SK-N-SH treated with all-trans-retinoic acid at 6 μM for 48 hours (cell line): ENCODE results near the gene PCBP3.

Experiments
- ATAC-seq: fragments of 200-7000 bp; cut with Tn5 transposase; 3 replicates; pipeline ENCODE4 v1.9.1; 2020; ENCODE audit warnings: mild to moderate bottlenecking, moderate library complexity
- ARNTL ChIP-seq: fragments of 450-650 bp; formaldehyde crosslinking; IDR thresholded peaks from 2 replicates; pipeline ENCODE4 v1.5.0; 2020; ENCODE audit warnings: low read depth, mild to moderate bottlenecking, moderate library complexity, borderline replicate concordance
- BACH2 ChIP-seq: fragments of 250-450 bp; sonication (Bioruptor Pico); IDR thresholded peaks from 2 replicates; pipeline ENCODE4 v1.9.0; 2021; ENCODE audit warnings: mild to moderate bottlenecking, borderline replicate concordance
- CSDC2 ChIP-seq: fragments of 250-450 bp; sonication (Bioruptor Pico); IDR thresholded peaks from 2 replicates; pipeline ENCODE4 v1.5.0; 2020; ENCODE audit warnings: mild to moderate bottlenecking, moderate library complexity
- ESRRG ChIP-seq: fragments of 250-450 bp; sonication (Bioruptor Pico); IDR thresholded peaks from 2 replicates; pipeline ENCODE4 v1.6.1; 2021; ENCODE audit warnings: mild to moderate bottlenecking
- GLIS3 ChIP-seq: fragments of 250-450 bp; sonication (Bioruptor Pico); IDR thresholded peaks from 2 replicates; pipeline ENCODE4 v1.5.0; 2020; ENCODE audit warnings: mild to moderate bottlenecking, moderate library complexity
- ISL1 ChIP-seq: fragments of 250-450 bp; sonication (Bioruptor Pico); IDR thresholded peaks from 2 replicates; pipeline ENCODE4 v2.1.2; 2022; ENCODE audit warnings: mild to moderate bottlenecking, moderate library complexity
- PPARA ChIP-seq: fragments of 250-450 bp; sonication (Bioruptor Pico); IDR thresholded peaks from 2 replicates; pipeline ENCODE4 v1.5.0; 2020; ENCODE audit warnings: mild to moderate bottlenecking, borderline replicate concordance
- SNAI2 ChIP-seq: fragments of 250-450 bp; sonication (Bioruptor Pico); IDR thresholded peaks from 2 replicates; pipeline ENCODE4 v1.5.0; 2020; ENCODE audit warnings: mild to moderate bottlenecking, moderate library complexity
- TOX ChIP-seq: fragments of 250-450 bp; sonication (Bioruptor Pico); IDR thresholded peaks from 2 replicates; pipeline ENCODE4 v1.8.0; 2021; ENCODE audit warnings: mild to moderate bottlenecking, moderate library complexity, borderline replicate concordance
- ZC3H10 ChIP-seq: fragments of 250-450 bp; sonication (Bioruptor Pico); IDR thresholded peaks from 2 replicates; pipeline ENCODE4 v1.5.1; 2021; ENCODE audit warnings: mild to moderate bottlenecking, moderate library complexity
- ZFP3 ChIP-seq: fragments of 250-450 bp; sonication (Bioruptor Pico); IDR thresholded peaks from 2 replicates; pipeline ENCODE4 v1.5.0; 2020; ENCODE audit warnings: mild to moderate bottlenecking, moderate library complexity
- ZFP30 ChIP-seq: fragments of 450-650 bp; formaldehyde crosslinking; IDR thresholded peaks from 2 replicates; pipeline ENCODE4 v1.5.0; 2022; ENCODE audit warnings: mild to moderate bottlenecking, moderate library complexity
- ZNF565 ChIP-seq: fragments of 450-650 bp; formaldehyde crosslinking; conservative IDR thresholded peaks from 2 replicates; pipeline ENCODE4 v1.5.0; 2020; ENCODE audit warnings: low read depth, mild to moderate bottlenecking, moderate library complexity
- TF ChIP-seq, protein P1 (sequence below): fragments of 250-450 bp; sonication (Bioruptor Pico); IDR thresholded peaks from 2 replicates; pipeline ENCODE4 v1.8.0; 2020; ENCODE audit warnings: mild to moderate bottlenecking, moderate library complexity, borderline replicate concordance
- TF ChIP-seq, protein P2 (sequence below): fragments of 250-450 bp; sonication (Bioruptor Pico); IDR thresholded peaks from 2 replicates; pipeline ENCODE4 v1.5.1; 2020; ENCODE audit warnings: low read depth, mild to moderate bottlenecking, moderate library complexity
- TF ChIP-seq, protein P3 (sequence below): fragments of 250-450 bp; sonication (Bioruptor Pico); IDR thresholded peaks from 2 replicates; pipeline ENCODE4 v1.8.0; 2021; ENCODE audit warnings: low read depth, mild to moderate bottlenecking, moderate library complexity, borderline replicate concordance
- TF ChIP-seq, protein P4 (sequence below): fragments of 250-450 bp; sonication (Bioruptor Pico); IDR thresholded peaks from 2 replicates; pipeline ENCODE4 v1.5.0; 2020; ENCODE audit warnings: mild to moderate bottlenecking, moderate library complexity
- TF ChIP-seq, protein P5 (sequence below): fragments of 250-450 bp; sonication (Bioruptor Pico); IDR thresholded peaks from 2 replicates; pipeline ENCODE4 v1.5.1; 2021; ENCODE audit warnings: mild to moderate bottlenecking, moderate library complexity

Gene PCBP3

DNA sequence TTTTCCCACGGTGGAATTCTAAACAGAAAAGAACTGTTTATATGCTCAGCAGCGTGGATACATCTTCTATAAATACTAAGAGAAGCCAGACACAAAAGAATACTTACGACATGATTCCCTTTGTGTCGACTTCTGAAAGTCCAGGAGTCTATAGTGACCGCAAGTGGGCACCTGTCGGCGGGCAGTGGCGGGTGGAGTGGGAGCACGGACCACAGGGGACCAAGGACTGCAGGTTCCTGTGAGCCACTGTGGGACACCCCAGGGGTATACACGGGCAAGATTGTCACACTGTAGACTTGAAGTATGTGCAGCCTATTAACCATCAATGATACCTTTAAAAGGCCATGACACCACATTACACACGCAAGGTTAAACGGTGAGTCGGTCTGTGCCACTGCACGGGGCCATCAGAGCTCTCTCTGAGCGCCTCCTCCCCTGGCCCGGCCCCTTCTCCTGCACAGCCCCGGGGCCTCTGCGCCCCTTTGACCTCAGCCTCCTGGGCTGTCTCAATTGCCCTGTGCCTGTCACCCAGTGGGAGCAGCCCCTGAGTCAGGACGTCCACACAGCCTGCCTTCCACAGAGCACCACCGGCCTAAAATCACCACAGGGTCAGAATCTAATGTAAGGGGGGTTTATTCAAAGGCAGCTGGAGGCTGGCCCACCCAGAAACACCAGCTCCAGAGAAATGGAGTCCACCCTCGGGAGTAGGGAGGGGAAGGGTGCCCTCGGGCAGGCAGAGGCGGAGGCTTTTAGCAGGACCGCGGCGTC, 248.0 kb downstream of the PCBP3 start:
- TF ChIP-seq PPARA (no peak), CSDC2 (no peak)
- no peak for ATAC-seq

DNA sequence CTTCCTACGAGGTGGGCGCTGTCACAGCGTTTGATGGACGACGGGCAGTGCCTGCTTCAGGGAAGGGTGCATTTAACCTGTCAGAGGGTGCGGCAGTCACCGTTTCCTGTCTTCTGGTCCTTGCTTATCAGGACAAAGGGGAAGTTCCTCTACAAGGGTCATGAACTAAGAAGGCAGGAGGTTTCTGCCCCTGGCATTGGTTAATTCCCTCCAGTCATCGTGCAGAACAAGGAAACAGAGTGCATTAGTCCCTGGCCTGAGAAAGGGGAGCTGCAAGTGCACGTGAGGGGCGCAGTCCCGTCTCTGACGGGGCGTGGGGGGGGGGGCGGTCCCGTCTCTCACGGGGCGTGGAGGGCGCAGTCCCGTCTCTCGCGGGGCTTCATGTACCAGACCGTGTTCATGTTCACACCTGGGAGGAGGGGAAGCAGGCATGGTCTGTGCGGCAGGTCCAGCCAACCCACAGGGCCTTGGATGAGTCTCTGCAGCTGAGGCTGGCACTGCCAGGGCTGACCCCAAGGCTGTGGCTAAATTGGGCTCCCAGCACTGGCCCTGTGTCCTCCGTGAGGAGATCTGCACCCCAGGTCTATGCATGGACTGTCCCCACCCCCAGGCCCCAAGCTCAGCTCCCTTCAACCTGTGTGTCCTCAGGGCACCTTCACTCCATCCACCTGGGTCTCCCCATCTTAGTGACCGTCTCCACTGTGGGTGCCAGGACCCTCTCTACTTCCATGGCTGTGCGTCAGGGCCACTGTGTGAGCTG, 248.8 kb downstream of the PCBP3 start:
- ATAC-seq: no peak
- TF ChIP-seq TOX (CRISPR knock-in tag) (no peak), ISL1 (CRISPR knock-in tag) (no peak), ZFP30 (no peak), ZFP3 (no peak), ARNTL (CRISPR knock-in tag) (no peak)

DNA sequence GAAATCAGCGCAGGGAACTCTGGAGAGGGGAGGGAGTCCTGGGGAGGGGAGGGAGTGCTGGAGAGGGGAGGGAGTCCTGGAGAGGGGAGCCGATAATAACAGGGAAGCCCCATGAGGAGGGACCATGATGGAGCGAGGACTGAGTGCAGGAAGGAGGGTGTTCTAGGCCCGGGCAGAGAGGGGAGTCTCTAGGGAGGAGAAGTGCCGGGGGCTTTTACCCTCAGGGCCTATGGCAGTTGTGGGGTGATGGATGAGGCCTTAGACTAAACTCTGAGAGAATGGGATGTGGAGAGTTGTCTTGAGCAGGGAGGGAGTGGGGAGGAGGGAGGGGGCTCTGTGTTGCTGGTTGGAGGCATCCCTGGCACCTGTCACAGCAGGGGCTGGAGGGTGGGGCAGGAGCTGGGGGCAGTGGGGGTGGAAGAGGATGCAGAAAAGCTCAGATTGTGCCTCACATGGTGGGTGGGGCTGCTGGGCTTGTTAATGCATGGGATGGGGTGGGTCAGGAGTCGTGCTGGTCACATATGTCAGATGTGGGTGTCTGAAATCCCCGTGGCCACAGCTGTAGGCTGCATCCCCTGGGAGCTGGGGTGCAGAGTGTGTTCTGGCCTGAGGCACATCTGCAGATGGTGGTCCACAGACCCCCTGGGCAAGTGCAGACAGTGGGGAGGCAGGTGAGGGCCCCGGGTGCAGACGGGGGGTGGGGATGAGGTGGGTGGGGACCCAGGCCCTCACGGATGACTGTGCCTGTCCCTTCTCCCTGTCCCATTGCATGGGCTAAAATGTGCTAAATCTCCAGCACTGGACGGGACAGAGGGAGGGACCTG, 249.6 kb downstream of the PCBP3 start:
- ATAC-seq: no peak
- TF ChIP-seq TOX (CRISPR knock-in tag) (no peak), CSDC2 (no peak), ESRRG (CRISPR knock-in tag) (no peak), ZFP3 (no peak), GLIS3 (CRISPR knock-in tag) (no peak), ZNF565 (no peak), ZFP30 (no peak), BACH2 (CRISPR knock-in tag) (no peak), PPARA (no peak), ZC3H10 (no peak)
- TF ChIP-seq, protein P1, sequence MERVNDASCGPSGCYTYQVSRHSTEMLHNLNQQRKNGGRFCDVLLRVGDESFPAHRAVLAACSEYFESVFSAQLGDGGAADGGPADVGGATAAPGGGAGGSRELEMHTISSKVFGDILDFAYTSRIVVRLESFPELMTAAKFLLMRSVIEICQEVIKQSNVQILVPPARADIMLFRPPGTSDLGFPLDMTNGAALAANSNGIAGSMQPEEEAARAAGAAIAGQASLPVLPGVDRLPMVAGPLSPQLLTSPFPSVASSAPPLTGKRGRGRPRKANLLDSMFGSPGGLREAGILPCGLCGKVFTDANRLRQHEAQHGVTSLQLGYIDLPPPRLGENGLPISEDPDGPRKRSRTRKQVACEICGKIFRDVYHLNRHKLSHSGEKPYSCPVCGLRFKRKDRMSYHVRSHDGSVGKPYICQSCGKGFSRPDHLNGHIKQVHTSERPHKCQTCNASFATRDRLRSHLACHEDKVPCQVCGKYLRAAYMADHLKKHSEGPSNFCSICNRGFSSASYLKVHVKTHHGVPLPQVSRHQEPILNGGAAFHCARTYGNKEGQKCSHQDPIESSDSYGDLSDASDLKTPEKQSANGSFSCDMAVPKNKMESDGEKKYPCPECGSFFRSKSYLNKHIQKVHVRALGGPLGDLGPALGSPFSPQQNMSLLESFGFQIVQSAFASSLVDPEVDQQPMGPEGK (CRISPR knock-in tag): no peak
- TF ChIP-seq, protein P2, sequence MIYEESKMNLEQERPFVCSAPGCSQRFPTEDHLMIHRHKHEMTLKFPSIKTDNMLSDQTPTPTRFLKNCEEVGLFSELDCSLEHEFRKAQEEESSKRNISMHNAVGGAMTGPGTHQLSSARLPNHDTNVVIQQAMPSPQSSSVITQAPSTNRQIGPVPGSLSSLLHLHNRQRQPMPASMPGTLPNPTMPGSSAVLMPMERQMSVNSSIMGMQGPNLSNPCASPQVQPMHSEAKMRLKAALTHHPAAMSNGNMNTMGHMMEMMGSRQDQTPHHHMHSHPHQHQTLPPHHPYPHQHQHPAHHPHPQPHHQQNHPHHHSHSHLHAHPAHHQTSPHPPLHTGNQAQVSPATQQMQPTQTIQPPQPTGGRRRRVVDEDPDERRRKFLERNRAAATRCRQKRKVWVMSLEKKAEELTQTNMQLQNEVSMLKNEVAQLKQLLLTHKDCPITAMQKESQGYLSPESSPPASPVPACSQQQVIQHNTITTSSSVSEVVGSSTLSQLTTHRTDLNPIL (CRISPR knock-in tag): no peak
- TF ChIP-seq, protein P3, sequence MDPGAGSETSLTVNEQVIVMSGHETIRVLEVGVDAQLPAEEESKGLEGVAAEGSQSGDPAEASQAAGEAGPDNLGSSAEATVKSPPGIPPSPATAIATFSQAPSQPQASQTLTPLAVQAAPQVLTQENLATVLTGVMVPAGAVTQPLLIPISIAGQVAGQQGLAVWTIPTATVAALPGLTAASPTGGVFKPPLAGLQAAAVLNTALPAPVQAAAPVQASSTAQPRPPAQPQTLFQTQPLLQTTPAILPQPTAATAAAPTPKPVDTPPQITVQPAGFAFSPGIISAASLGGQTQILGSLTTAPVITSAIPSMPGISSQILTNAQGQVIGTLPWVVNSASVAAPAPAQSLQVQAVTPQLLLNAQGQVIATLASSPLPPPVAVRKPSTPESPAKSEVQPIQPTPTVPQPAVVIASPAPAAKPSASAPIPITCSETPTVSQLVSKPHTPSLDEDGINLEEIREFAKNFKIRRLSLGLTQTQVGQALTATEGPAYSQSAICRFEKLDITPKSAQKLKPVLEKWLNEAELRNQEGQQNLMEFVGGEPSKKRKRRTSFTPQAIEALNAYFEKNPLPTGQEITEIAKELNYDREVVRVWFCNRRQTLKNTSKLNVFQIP (CRISPR knock-in tag): no peak

DNA sequence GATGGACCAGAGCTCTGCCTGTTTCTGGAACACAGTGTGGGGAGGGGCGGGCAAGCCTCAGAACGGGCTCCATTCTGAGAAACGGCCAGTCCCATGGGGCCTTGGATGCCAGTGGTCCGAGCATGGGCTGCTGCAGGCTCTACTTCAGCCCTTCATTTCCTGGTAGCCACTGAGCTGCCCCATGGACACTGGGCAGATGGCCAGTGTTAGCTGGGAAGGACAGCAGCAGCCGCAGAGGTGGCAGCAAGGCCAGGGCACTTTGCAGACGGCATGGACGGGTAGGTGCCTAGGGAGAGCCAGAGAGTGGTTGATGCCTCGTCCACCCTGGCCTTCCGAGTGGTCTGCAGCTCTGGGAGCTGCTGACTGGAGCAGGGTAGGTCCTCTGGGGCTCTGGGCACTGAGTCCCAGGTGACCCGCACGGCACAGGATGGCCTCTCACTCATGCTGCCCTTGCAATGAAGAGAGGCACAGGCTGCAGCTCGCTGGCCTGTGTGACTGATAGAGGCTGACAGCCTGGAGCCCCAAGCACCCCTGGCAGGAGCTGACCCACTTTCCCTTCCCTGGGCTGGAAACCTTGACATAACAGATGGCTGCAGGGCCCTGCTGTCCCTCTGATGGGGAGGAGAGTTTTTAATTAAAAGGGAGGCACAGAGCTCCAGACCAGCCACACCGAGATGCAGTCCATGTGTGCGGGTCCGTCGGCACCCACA, 250.4 kb downstream of the PCBP3 start:
- ATAC-seq: peak; percentile 59
- TF ChIP-seq, protein P2 (CRISPR knock-in tag): no peak
- TF ChIP-seq PPARA: no peak
- no peak for TF ChIP-seq ESRRG (CRISPR knock-in tag)
- TF ChIP-seq SNAI2: no peak
- no peak for TF ChIP-seq ZFP30
- TF ChIP-seq, protein P4, sequence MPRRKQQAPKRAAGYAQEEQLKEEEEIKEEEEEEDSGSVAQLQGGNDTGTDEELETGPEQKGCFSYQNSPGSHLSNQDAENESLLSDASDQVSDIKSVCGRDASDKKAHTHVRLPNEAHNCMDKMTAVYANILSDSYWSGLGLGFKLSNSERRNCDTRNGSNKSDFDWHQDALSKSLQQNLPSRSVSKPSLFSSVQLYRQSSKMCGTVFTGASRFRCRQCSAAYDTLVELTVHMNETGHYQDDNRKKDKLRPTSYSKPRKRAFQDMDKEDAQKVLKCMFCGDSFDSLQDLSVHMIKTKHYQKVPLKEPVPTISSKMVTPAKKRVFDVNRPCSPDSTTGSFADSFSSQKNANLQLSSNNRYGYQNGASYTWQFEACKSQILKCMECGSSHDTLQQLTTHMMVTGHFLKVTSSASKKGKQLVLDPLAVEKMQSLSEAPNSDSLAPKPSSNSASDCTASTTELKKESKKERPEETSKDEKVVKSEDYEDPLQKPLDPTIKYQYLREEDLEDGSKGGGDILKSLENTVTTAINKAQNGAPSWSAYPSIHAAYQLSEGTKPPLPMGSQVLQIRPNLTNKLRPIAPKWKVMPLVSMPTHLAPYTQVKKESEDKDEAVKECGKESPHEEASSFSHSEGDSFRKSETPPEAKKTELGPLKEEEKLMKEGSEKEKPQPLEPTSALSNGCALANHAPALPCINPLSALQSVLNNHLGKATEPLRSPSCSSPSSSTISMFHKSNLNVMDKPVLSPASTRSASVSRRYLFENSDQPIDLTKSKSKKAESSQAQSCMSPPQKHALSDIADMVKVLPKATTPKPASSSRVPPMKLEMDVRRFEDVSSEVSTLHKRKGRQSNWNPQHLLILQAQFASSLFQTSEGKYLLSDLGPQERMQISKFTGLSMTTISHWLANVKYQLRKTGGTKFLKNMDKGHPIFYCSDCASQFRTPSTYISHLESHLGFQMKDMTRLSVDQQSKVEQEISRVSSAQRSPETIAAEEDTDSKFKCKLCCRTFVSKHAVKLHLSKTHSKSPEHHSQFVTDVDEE (CRISPR knock-in tag): no peak
- no peak for TF ChIP-seq ZNF565
- TF ChIP-seq ISL1 (CRISPR knock-in tag): no peak
- TF ChIP-seq BACH2 (CRISPR knock-in tag): no peak
- TF ChIP-seq, protein P3 (CRISPR knock-in tag): no peak
- no peak for TF ChIP-seq ZC3H10
- TF ChIP-seq, protein P5, sequence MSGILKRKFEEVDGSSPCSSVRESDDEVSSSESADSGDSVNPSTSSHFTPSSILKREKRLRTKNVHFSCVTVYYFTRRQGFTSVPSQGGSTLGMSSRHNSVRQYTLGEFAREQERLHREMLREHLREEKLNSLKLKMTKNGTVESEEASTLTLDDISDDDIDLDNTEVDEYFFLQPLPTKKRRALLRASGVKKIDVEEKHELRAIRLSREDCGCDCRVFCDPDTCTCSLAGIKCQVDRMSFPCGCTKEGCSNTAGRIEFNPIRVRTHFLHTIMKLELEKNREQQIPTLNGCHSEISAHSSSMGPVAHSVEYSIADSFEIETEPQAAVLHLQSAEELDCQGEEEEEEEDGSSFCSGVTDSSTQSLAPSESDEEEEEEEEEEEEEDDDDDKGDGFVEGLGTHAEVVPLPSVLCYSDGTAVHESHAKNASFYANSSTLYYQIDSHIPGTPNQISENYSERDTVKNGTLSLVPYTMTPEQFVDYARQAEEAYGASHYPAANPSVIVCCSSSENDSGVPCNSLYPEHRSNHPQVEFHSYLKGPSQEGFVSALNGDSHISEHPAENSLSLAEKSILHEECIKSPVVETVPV (CRISPR knock-in tag): no peak
- TF ChIP-seq GLIS3 (CRISPR knock-in tag): no peak
- TF ChIP-seq TOX (CRISPR knock-in tag): no peak
